DMS79 (cell line): Measurements from ENCODE around the gene AKT3.
"Not testable (repeated sequence)": the region's sequence is repeated elsewhere in the genome, so short reads cannot be mapped to it uniquely, and the experiment has no call there.

Source experiments
- DNase-seq: peaks from one replicate; lab custom pipeline; 2025; lab: John Stamatoyannopoulos, UW

Gene AKT3

GRCh38 chr1:243850202-243850451 lies at the start of gene AKT3:
Gene AKT3 (minus strand): TSS chr1:243850243. CDS start chr1:243843170, 7,073 bp downstream.
- no peak for DNase-seq

GRCh38 chr1:243898278-243898677 lies 48.2 kb upstream of the AKT3 start:
- DNase-seq = no peak

GRCh38 chr1:243896313-243896712 lies 46.3 kb upstream of the AKT3 start:
- no peak for DNase-seq

GRCh38 chr1:243892456-243892855 lies 42.4 kb upstream of the AKT3 start:
- DNase-seq = no peak

- no peak for DNase-seq
Measured at GRCh38 chr1:243890576-243890975, 40.5 kb upstream of the AKT3 start.

- DNase-seq = no peak
Measured at GRCh38 chr1:243885806-243886205, 35.8 kb upstream of the AKT3 start.

GRCh38 chr1:243884603-243885002 lies 34.6 kb upstream of the AKT3 start:
- no peak for DNase-seq

- DNase-seq = no peak
Measured at GRCh38 chr1:243883551-243883950, 33.5 kb upstream of the AKT3 start.

- no peak for DNase-seq
Measured at GRCh38 chr1:243882276-243882675, 32.2 kb upstream of the AKT3 start.

GRCh38 chr1:243877058-243877457 lies 27.0 kb upstream of the AKT3 start:
- not testable (repeated sequence) for DNase-seq

GRCh38 chr1:243855616-243856318 lies 5.7 kb upstream of the AKT3 start:
- DNase-seq = no peak

GRCh38 chr1:243851765-243852164 lies 1.7 kb upstream of the AKT3 start:
- DNase-seq = no peak

GRCh38 chr1:243851257-243851756 lies 1.3 kb upstream of the AKT3 start:
- DNase-seq = no peak

- DNase-seq = peak; percentile 30
Measured at GRCh38 chr1:243850452-243851256, 611 bp upstream of the AKT3 start.

- DNase-seq = no peak
Measured at GRCh38 chr1:243849421-243850201, 432 bp downstream of the AKT3 start.

- no peak for DNase-seq
Measured at GRCh38 chr1:243848858-243849420, 1.1 kb downstream of the AKT3 start.

- no peak for DNase-seq
Measured at GRCh38 chr1:243848165-243848857, 1.7 kb downstream of the AKT3 start.

GRCh38 chr1:243846761-243847160 lies 3.3 kb downstream of the AKT3 start:
- DNase-seq = no peak

GRCh38 chr1:243845888-243846287 lies 4.2 kb downstream of the AKT3 start:
- DNase-seq = no peak

GRCh38 chr1:243844186-243844585 lies 5.9 kb downstream of the AKT3 start:
- DNase-seq = no peak

GRCh38 chr1:243842978-243843511 lies 7.0 kb downstream of the AKT3 start:
- DNase-seq = no peak

GRCh38 chr1:243842161-243842560 lies 7.9 kb downstream of the AKT3 start:
- DNase-seq = no peak
